ENCODE data around the gene PLXNB1.

PLXNB1 gene

DNA sequence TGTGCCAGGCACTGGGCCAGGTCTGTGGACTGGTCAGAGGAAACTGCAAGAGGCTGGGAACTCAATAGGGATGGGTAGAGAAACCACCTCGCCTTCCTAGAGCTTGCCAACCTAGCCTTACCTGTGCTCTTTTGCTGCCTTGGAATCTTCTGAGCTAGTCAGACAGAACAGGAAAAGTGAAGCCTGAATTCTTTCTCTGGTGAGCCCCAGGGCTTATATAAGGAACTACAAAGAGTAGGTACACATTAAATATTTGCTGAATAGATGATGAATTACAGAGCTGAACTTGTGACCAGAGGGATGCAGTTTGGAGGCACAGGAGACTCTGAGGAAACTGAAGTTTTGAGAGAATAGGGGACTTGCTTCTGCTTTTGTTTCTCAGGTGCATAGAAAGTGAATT, 73.5 kb downstream of the PLXNB1 start:
- no peak for FAIRE-seq

DNA sequence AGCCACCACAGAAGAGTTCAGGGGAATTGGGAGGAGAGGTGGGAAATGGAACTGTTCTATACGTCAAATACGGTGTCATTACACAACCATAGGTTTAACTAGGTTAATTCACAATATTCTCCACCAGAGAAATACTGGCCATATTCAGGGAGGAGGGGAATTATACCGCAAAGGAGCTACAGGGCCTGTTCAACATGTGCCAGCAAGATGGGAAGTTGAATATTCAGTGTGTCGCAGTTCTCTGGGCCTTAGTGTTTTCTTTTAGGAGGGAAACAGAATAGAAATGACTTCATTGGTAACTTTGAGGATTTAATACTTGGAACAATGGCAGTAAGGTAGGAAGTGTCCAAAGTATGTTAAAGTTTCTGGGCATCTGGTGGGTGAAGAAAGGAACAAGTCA, 75.9 kb downstream of the PLXNB1 start:
- FAIRE-seq, result no peak

Data from colon (tissue), 2 donors.